Activated CD4-positive, alpha-beta T cell treated with anti-CD3 and anti-CD28 coated beads, Interleukin-10, Interleukin-2, amounts not matched to agents 100 ng/mL and 50 ng/mL, durations not matched to agents 16 hours and 8 hours (primary cell): ENCODE measurements around the gene MEIS1.

Experiments
- DNase-seq: peaks from one replicate; pipeline ENCODE4 v3.0.0-alpha.2; 2020

MEIS1 gene

GRCh38 chr2:66541646-66542045 is 106.7 kb downstream of the MEIS1 start:
- DNase-seq: no peak

DNA sequence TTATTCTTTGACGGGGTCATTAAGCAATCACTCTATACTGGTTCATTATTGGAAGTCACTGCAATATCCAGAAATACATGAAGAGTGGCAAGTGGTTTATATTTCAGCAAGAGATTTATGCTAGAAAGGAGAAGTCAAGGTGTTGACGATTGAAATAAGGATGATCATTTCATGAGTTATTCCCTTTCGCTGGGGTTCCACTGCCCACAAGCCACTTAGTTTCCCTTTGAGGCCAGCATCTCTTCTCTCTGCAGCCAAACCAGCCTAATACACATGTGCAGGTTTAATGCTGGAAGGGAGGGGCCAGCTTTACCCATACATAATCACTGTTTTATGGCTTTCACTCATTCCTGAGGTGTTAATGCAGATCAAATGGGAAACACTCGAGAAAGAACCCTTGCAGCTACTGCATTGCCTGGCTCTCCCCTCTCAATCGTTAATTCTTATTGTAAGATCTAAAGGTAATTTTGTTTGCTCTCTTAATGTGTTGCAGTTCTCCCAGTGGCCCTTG is 108.4 kb downstream of the MEIS1 start:
- no peak for DNase-seq

- DNase-seq: no peak
Measured at GRCh38 chr2:66544258-66544657, 109.3 kb downstream of the MEIS1 start.

- DNase-seq: no peak
Measured at GRCh38 chr2:66545258-66545657, 110.3 kb downstream of the MEIS1 start.

- no peak for DNase-seq
Measured at GRCh38 chr2:66547118-66547517, 112.2 kb downstream of the MEIS1 start.

DNA sequence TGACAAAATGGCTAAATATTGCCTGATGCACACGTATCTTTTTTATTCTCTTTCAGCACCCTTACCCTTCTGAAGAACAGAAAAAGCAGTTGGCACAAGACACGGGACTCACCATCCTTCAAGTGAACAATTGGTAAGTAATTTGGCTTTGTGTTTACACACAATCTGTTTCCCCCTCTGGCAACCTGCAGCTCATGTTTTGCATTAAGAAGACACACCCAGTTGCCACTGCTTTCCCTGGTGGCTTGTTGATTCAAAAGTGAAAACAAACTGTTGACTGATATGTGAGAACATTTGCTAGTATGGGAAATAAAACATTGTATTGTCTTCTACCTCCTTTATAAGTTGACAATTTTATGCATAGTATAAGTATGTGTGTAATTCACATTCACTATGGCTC is 113.0 kb downstream of the MEIS1 start:
- DNase-seq: no peak

- no peak for DNase-seq
Measured at GRCh38 chr2:66548422-66548821, 113.5 kb downstream of the MEIS1 start.

DNA sequence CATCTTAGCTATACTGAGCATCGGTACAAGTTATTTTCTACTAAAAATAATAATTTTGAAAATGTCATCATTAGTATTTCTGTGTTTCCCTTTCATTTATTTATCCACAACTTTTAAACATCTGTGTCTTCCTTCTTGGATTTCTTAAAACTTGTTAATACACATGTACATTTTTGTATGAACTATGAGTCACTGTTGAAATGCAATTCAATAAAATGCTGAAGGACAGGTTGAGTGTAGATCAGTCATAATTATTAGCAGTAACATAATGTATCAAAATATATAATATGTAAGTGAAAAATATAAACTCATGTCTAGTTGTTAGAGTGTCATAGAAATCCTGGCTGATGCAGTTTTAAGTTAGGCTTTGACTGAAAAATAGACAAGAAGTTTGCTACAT is 115.9 kb downstream of the MEIS1 start:
- no peak for DNase-seq

DNA sequence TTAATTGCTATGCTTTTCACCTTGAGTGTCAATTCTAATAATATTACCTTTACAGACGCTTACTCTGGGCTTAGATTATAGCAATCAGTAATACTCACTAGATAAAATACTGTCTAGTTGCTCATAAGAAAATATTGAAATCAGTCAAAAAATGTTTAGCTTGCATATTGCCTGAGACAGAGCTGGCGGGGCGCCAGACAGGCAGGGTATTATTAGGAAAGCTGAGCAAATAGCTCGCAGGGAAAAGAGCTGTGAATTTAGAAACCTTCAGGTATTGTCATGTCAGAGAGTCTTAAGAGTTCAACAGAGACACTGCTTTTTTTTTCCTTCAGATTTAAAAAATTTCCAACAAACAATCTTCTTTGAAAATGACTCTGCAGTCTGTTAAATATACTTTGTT is 118.4 kb downstream of the MEIS1 start:
- no peak for DNase-seq

- no peak for DNase-seq
Measured at GRCh38 chr2:66555091-66555490, 120.2 kb downstream of the MEIS1 start.

DNA sequence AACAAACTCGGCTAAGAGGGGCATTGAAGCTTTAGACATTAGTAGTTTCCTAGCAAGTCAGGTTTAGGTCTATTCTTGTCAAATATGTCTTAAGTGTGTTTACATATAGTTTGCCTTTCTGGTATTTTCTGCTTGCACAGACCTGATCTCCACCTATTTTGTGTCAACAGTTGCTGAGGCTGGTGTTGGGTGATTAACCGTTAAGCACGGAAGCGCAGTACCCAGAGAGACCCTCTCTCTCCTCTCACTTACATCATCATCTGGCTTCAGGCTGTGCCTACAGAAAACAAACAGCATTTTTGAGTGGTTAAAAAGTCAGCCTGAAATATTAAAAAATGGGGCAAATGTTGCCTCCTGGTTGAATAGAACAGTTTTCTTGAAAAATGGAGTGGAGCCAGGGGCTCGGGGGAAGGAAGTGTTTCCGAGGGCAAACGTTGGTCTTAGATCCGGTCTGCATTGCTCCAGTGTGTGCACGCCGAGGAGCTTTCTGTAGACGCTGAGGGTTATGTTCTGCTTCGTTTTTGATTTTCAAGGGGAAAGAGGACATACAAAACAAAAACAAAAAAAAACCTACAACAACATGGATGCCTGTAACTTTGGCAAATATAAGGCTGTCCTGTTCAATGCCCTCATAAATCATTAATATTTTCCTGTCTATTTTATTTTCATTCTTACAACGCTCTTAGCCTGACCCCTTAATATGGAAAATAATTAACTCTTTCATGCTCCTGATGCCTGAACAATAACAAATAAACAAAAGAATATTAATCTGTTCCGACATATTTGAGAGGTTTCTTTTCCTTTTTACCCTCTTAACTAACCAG is 120.8 kb downstream of the MEIS1 start:
- DNase-seq: no peak

DNA sequence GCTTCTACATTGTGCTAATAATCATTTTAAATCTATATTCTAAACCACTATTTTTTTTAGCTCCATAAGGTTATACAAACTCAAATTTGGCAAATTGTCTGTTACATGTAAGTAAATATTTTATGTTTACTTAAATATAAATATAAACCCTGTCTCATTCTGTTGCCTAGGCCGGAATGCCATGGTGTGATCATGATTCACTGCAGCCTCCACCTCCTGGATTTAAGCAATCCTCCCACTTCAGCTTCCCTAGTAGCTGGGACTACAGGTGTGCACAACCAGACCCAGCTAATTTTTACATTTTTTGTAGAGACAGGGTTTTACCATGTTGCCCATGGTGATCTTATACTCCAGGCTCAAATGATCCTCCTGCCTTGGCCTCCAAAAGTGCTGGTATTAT is 124.7 kb downstream of the MEIS1 start:
- DNase-seq: no peak

DNA sequence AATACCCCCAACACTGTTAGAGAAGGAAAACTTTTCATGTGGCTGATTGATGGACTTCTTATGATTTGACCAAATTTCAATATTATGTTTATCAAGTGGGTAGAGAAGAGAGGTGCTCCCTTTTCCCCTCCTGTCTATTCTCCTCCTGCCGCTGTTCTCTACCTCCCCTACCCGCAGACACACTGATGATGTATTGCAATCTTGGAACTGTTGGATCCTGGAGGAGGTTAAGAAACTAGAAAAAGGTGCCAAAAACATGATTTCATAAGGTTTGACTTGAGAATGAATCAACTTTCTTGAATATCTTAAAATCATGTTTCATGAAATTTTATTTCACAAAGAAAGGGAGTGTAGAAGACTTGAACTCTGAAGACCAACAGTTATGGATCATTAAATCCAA is 125.8 kb downstream of the MEIS1 start:
- DNase-seq: no peak

DNA sequence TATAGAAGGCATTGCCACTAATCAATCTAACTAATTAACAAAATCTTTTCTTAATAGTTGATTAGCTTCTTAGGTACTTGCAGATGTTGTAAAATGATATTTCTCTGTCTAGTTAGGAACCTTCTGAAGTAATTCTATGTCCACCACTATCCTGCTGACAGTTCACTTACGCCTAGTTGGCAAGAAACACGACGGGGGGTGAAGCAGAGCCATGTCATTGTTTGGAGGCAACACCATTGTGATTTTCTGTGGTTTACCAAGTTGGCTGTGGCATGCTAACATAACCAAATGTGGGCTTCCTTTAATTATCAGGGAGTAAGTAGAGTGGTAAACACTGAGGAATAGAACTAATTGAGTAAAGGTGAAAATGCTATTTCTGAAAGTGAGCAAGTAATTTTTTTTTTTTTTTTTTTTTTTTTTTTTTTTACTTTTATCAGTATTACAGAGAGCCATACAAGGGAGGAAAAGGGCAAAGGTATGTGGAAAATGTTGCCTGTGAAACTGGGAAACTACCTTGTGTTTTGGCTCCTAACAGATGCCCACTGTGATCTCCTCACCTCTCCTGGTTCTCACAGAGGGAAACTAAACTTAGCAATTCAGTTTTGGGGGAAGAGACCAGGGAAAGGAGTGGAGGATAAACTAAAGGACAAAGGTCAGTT is 126.8 kb downstream of the MEIS1 start:
- no peak for DNase-seq

DNA sequence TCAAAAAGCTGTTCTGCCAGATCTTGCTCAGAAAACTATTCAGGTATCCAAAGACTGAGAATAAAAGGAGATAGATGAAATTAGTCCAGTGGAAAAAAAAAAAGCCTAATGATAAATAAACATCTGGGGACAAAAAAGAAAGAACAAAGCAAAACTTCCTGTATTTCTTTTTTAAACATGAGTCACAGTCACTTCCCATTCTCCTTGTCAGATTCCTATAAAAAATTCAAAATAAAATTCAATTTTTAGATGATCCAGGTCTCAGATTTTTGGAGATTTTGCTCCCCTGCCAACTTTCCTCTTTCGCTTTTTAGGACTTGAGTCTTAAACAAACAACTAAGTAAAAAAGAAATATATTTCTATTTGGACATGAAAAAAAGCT is 127.4 kb downstream of the MEIS1 start:
- DNase-seq: no peak

- DNase-seq: no peak
Measured at GRCh38 chr2:66563473-66563872, 128.5 kb downstream of the MEIS1 start.

- DNase-seq: no peak
Measured at GRCh38 chr2:66565291-66565690, 130.4 kb downstream of the MEIS1 start.

GRCh38 chr2:66566726-66567399 is 131.9 kb downstream of the MEIS1 start:
- DNase-seq: no peak

GRCh38 chr2:66567729-66568128 is 132.8 kb downstream of the MEIS1 start:
- no peak for DNase-seq

GRCh38 chr2:66568650-66569300 is 133.8 kb downstream of the MEIS1 start:
- no peak for DNase-seq

DNA sequence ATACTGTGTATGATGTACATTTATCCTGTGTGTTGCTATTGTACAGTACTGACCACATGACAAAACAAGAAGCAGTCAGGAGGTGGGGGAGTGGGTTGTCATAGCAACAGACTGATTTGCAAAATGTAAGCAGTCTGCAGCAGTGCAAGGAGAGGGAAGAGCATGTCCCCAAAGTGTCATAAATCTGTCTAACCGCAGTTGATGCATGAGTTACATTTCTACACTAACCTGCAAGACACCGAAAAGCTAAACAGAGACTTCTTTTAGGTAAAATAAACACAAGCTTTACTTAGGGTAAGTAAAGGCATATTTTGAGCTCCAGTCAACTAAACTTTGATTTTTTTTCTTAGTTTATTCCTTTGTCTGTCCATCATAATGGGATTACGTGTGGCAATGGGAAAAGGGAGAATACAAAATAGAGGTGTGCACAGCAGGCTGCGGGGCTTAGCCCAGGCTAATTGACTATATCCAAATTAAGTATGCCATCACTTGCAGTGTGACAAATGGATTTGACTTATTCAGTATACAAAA is 134.5 kb downstream of the MEIS1 start:
- no peak for DNase-seq

DNA sequence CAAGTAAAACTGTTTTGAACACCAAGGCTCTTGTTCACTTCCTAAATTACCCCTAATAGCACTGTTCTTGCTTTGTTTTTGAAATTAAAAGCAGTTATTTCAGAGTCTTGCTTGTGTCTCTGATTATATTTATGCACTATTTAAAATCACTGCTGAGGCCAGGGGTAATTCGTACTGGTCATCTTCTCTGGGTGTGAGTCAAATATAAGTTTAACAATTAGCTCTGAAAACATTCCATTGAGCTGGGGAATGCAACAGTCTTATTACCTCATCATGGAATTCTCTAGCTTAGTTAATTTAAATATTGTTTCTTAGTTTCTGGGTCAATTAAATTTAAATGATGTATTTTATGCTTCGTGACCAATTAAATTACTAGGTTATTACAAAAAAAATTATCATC is 135.0 kb downstream of the MEIS1 start:
- no peak for DNase-seq

GRCh38 chr2:66570471-66570870 is 135.5 kb downstream of the MEIS1 start:
- DNase-seq: no peak
